H9 (cell line): ENCODE results near the gene CDK6. TPM values are rescaled to one million over a fixed set of nuclear protein-coding genes. Genes with fewer than 3 reads are reported as not detected.

Source experiments
- DNase-seq: peaks from one replicate; pipeline ENCODE4 v3.0.0-alpha.2; 2017
- H2AFZ ChIP-seq: one replicate; pipeline ENCODE4 v1.6.1; 2013; ENCODE audit warnings: mild to moderate bottlenecking, low read length, control low read depth, moderate library complexity
- H2AK5ac ChIP-seq: 2 replicates; pipeline ENCODE4 v1.6.1; 2013; ENCODE audit warnings: low read length, control low read depth, mixed read lengths; ENCODE audit not compliant: insufficient read length
- H2BK120ac ChIP-seq: one replicate; pipeline ENCODE4 v1.6.1; 2013; ENCODE audit warnings: low read depth, mild to moderate bottlenecking, low read length, control low read depth, inconsistent platforms; ENCODE audit not compliant: poor library complexity, severe bottlenecking
- H2BK12ac ChIP-seq: 2 replicates; pipeline ENCODE4 v1.6.1; 2013; ENCODE audit warnings: low read length, control low read depth, mixed read lengths, low read depth; ENCODE audit not compliant: insufficient read length
- H2BK15ac ChIP-seq: 2 replicates; pipeline ENCODE4 v1.6.1; 2013; ENCODE audit warnings: low read depth, low read length, control low read depth
- H2BK20ac ChIP-seq: one replicate; pipeline ENCODE4 v1.6.1; 2013; ENCODE audit warnings: low read depth, mild to moderate bottlenecking, low read length, control low read depth, inconsistent platforms; ENCODE audit not compliant: poor library complexity, severe bottlenecking
- H2BK5ac ChIP-seq: 2 replicates; pipeline ENCODE4 v1.6.1; 2013; ENCODE audit warnings: low read length, control low read depth, mixed read lengths; ENCODE audit not compliant: insufficient read length
- H3K14ac ChIP-seq: 2 replicates; pipeline ENCODE4 v1.6.1; 2013; ENCODE audit warnings: low read length, control low read depth; ENCODE audit not compliant: insufficient read depth
- H3K18ac ChIP-seq: 2 replicates; pipeline ENCODE4 v1.6.1; 2013; ENCODE audit warnings: low read depth, mild to moderate bottlenecking, mixed read lengths, low read length, control low read depth; ENCODE audit not compliant: insufficient read length
- H3K23ac ChIP-seq: 2 replicates; pipeline ENCODE4 v1.6.1; 2013; ENCODE audit warnings: low read length, control low read depth, mixed read lengths, low read depth; ENCODE audit not compliant: insufficient read length
- H3K23me2 ChIP-seq: 2 replicates; pipeline ENCODE4 v1.6.1; 2013; ENCODE audit warnings: low read depth, mild to moderate bottlenecking, mixed read lengths, low read length, control low read depth; ENCODE audit not compliant: insufficient read length, poor library complexity, severe bottlenecking
- H3K27ac ChIP-seq: 2 replicates; pipeline ENCODE4 v1.5.1; 2013; ENCODE audit warnings: low read length, control low read depth, mixed read lengths, low read depth; ENCODE audit not compliant: insufficient read length
- H3K27me3 ChIP-seq: 2 replicates; pipeline ENCODE4 v1.6.1; 2013; ENCODE audit warnings: low read length, control low read depth, inconsistent platforms; ENCODE audit not compliant: insufficient read depth
- H3K4ac ChIP-seq: 2 replicates; pipeline ENCODE4 v1.6.1; 2013; ENCODE audit warnings: low read depth, mild to moderate bottlenecking, control low read depth, inconsistent platforms, low read length, moderate library complexity
- H3K4me1 ChIP-seq: 2 replicates; pipeline ENCODE4 v1.6.1; 2013; ENCODE audit warnings: low read length, control low read depth, inconsistent platforms; ENCODE audit not compliant: insufficient read depth
- H3K4me2 ChIP-seq: 2 replicates; pipeline ENCODE4 v1.6.1; 2013; ENCODE audit warnings: low read length, control low read depth, mixed read lengths; ENCODE audit not compliant: insufficient read length, insufficient read depth
- H3K56ac ChIP-seq: 2 replicates; pipeline ENCODE4 v1.6.1; 2013; ENCODE audit warnings: low read depth, mild to moderate bottlenecking, mixed read lengths, low read length, control low read depth; ENCODE audit not compliant: insufficient read length
- H3K79me1 ChIP-seq: 2 replicates; pipeline ENCODE4 v1.6.1; 2013; ENCODE audit warnings: low read depth, mild to moderate bottlenecking, moderate library complexity, low read length, control low read depth, inconsistent platforms; ENCODE audit not compliant: insufficient read depth, poor library complexity, severe bottlenecking
- H3K79me2 ChIP-seq: 2 replicates; pipeline ENCODE4 v1.6.1; 2013; ENCODE audit warnings: low read length, control low read depth, inconsistent platforms; ENCODE audit not compliant: insufficient read depth
- H3K9ac ChIP-seq: 2 replicates; pipeline ENCODE4 v1.6.1; 2013; ENCODE audit warnings: low read length, control low read depth, mixed read lengths; ENCODE audit not compliant: insufficient read length; ENCODE audit errors: extremely low read depth
- H3K9me3 ChIP-seq: one replicate; pipeline ENCODE4 v1.6.1; 2013; ENCODE audit warnings: low read depth, low read length, inconsistent platforms; ENCODE audit not compliant: control insufficient read depth
- H3T11ph ChIP-seq: one replicate; pipeline ENCODE4 v1.6.1; 2013; ENCODE audit warnings: mild to moderate bottlenecking, low read length, control low read depth, inconsistent platforms
- H4K20me1 ChIP-seq: one replicate; pipeline ENCODE4 v1.6.1; 2013; ENCODE audit not compliant: control insufficient read depth, insufficient read length, insufficient read depth
- H4K5ac ChIP-seq: 2 replicates; pipeline ENCODE4 v1.6.1; 2013; ENCODE audit warnings: low read depth, mild to moderate bottlenecking, mixed read lengths, low read length, control low read depth; ENCODE audit not compliant: insufficient read length
- H4K8ac ChIP-seq: replicated peaks from 2 replicates; pipeline ENCODE4 v1.6.1; 2013; ENCODE audit warnings: low read length, control low read depth, mixed read lengths, low read depth; ENCODE audit not compliant: insufficient read length
- H4K91ac ChIP-seq: 2 replicates; pipeline ENCODE4 v1.6.1; 2013; ENCODE audit warnings: low read depth, mild to moderate bottlenecking, moderate library complexity, mixed read lengths, low read length, control low read depth; ENCODE audit not compliant: insufficient read length
- H3K27ac Mint-ChIP-seq, 3 experiments: 2 replicates in 2 of 3; 3 replicates in 1 of 3; pipeline ENCODE4 v1.8.0; 2020 to 2021; ENCODE audit warnings: mixed read lengths in 3 of 3, mild to moderate bottlenecking in 1 of 3, moderate library complexity in 1 of 3
- H3K27me3 Mint-ChIP-seq: 2 replicates; pipeline ENCODE4 v1.8.0; 2021; ENCODE audit warnings: low read depth, mild to moderate bottlenecking, moderate library complexity, mixed read lengths
- H3K36me3 Mint-ChIP-seq, 3 experiments: 2 replicates in 2 of 3; 3 replicates in 1 of 3; pipeline ENCODE4 v1.8.0; 2020 to 2021; ENCODE audit warnings: low read depth in 3 of 3, mixed read lengths in 3 of 3; ENCODE audit not compliant: insufficient read depth in 1 of 3
- H3K4me1 Mint-ChIP-seq, 2 experiments: 2 replicates each; pipeline ENCODE4 v1.8.0; 2020; ENCODE audit warnings: mixed read lengths in 2 of 2
- H3K4me3 Mint-ChIP-seq, 2 experiments: 2 replicates in 1 of 2; 3 replicates in 1 of 2; pipeline ENCODE4 v1.8.0; 2020 to 2021; ENCODE audit warnings: mild to moderate bottlenecking in 2 of 2, mixed read lengths in 2 of 2, moderate library complexity in 1 of 2
- H3K9me3 Mint-ChIP-seq, 2 experiments: 2 replicates in 1 of 2; 3 replicates in 1 of 2; pipeline ENCODE4 v1.8.0; 2020; ENCODE audit warnings: mild to moderate bottlenecking in 2 of 2, mixed read lengths in 2 of 2, moderate library complexity in 1 of 2
- WGBS: extraction: QIAGEN DNeasy Blood & Tissue Kit; methylation state at CpG from one replicate; pipeline ENCODE4 v1.1.7; 2013; ENCODE audit warnings: missing lambda C conversion rate, low lambda C conversion rate, mixed read lengths; ENCODE audit not compliant: insufficient read length; ENCODE audit errors: extremely low coverage; 5-methylcytosine and 5-hydroxymethylcytosine counted together
- total RNA-seq: library from RNA; stranded (reverse); gene quantifications from 2 replicates; pipeline ENCODE4 v1.2.1, GENCODE V29; 2021
- TF ChIP-seq, protein P1 (sequence below): fragments of 200-600 bp; sonication (generic); conservative IDR thresholded peaks from 3 replicates; pipeline ENCODE4 v1.8.0; 2021; ENCODE audit warnings: antibody characterized with exemption, mild to moderate bottlenecking

CDK6 gene
- total RNA-seq, 1 experiment from 2014 or later, result 30.0 TPM

DNA sequence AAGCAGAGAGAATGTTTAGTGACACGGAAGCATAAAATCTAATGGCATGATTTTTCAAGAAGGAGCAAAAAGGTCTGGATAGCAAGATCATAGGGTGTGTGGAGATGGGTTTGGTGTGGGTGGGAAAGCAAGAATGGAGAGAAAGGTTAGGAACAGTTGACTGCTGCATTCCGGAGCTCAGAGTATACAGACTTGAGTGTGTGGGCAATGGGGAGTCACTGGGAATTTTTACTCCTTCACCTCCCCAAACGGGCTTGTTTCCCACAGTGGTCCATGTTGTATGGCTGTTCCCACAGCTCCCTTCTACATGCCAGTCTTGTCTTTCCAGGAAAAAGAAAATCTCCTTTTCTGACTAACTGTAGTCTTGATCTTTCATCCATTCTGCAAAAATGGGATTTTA, 122.1 kb downstream of the CDK6 start:
- H3K9me3 Mint-ChIP-seq, result no peaks in the 10 kb centered on the region
- no CpG with 5 or more reads among the region's 3 CpGs for WGBS

More for the DNA sequence above, 122.1 kb downstream of the CDK6 start:
- Histone ChIP-seq H3K18ac (no peak overlapping the region), H3K4me1 (0 out of 2 replicates have a peak, but pooled peaks cover 3% of the 10 kb centered on the region), H3K27ac (no peak overlapping the region), H3K4me2 (no peak overlapping the region), H2BK15ac (no peak overlapping the region), H4K5ac (no peak overlapping the region), H2AK5ac (no peak overlapping the region), H3K56ac (no peak overlapping the region), H4K91ac (no peak overlapping the region), H3K79me1 (no peaks in the 10 kb centered on the region), H3K23me2 (no peaks in the 10 kb centered on the region), H3K14ac (no peak overlapping the region), H3K9me3 (no peaks in the 10 kb centered on the region), H2BK20ac (no peak overlapping the region), H3K23ac (no peak overlapping the region), H3T11ph (no peak overlapping the region), H2AFZ (no peak overlapping the region), H3K4ac (no peak overlapping the region), H2BK5ac (no peak overlapping the region), H2BK12ac (no peak overlapping the region), H3K27me3 (peaks cover 2% of the 10 kb centered on the region; the same call in 1 of the 2 replicates), H4K20me1 (no peaks in the 10 kb centered on the region), H2BK120ac (no peak overlapping the region), H3K9ac (no peak overlapping the region), H3K79me2 (no peaks in the 10 kb centered on the region), H4K8ac (no peak overlapping the region)
- H3K4me3 Mint-ChIP-seq, result no peak overlapping the region
- peaks cover 12 to 13% of the 10 kb centered on the region in 2 experiments for H3K4me1 Mint-ChIP-seq
- no peaks in the 10 kb centered on the region for H3K27me3 Mint-ChIP-seq
- H3K27ac Mint-ChIP-seq, result peak overlapping the region in 1 of 3 experiments; percentile 1; a peak in 1 of 7 replicates
- H3K36me3 Mint-ChIP-seq, result no peaks in the 10 kb centered on the region; a peak in 1 of 7 replicates
- no peak for DNase-seq
- TF ChIP-seq, protein P1, sequence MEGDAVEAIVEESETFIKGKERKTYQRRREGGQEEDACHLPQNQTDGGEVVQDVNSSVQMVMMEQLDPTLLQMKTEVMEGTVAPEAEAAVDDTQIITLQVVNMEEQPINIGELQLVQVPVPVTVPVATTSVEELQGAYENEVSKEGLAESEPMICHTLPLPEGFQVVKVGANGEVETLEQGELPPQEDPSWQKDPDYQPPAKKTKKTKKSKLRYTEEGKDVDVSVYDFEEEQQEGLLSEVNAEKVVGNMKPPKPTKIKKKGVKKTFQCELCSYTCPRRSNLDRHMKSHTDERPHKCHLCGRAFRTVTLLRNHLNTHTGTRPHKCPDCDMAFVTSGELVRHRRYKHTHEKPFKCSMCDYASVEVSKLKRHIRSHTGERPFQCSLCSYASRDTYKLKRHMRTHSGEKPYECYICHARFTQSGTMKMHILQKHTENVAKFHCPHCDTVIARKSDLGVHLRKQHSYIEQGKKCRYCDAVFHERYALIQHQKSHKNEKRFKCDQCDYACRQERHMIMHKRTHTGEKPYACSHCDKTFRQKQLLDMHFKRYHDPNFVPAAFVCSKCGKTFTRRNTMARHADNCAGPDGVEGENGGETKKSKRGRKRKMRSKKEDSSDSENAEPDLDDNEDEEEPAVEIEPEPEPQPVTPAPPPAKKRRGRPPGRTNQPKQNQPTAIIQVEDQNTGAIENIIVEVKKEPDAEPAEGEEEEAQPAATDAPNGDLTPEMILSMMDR, result no peak
